Caco-2 (cell line): Measurements from ENCODE around the gene ANKRD9. TPM values are rescaled to one million over a fixed set of nuclear protein-coding genes. Genes with fewer than 3 reads are reported as not detected.

Source experiments
- BruUV-seq: library from RNA; stranded (reverse); fragments of 400-500 nt; replicated peaks from 2 replicates; lab custom pipeline; 2021; lab: Mats Ljungman, UMichigan
- CTCF ChIA-PET: fragments of 300-600 bp; sonication (Branson Sonifier 250); formaldehyde crosslinking; loops from one replicate; lab custom pipeline; 2022; ENCODE audit warnings: antibody characterized with exemption; lab: Charles Lee
- POLR2A ChIA-PET: fragments of 300-600 bp; sonication (Branson Sonifier 250); formaldehyde crosslinking; loops from one replicate; lab custom pipeline; 2022; ENCODE audit warnings: antibody characterized with exemption; lab: Charles Lee
- DNase-seq, 2 experiments: peaks; one replicate each; pipeline versions ENCODE4 v3.0.0 to v3.0.0-alpha.2; 2020 to 2022
- H3K27me3 ChIP-seq: replicated peaks from 2 replicates; pipeline ENCODE4 v1.6.0; 2011; ENCODE audit warnings: low read length; ENCODE audit not compliant: control insufficient read depth, insufficient read depth
- H3K36me3 ChIP-seq: 2 replicates; pipeline ENCODE4 v1.5.1; 2011; ENCODE audit warnings: low read length; ENCODE audit not compliant: control insufficient read depth, insufficient read depth
- H3K4me1 ChIP-seq: fragments of 250-450 bp; sonication (Bioruptor Pico); 2 replicates; pipeline ENCODE4 v1.5.1; 2020; ENCODE audit warnings: mild to moderate bottlenecking
- H3K4me3 ChIP-seq: 2 replicates; pipeline ENCODE4 v1.5.1; 2011; ENCODE audit warnings: low read depth, mild to moderate bottlenecking, control low read depth, low read length
- H3K9me3 ChIP-seq: fragments of 250-450 bp; sonication (Bioruptor Pico); 2 replicates; pipeline ENCODE4 v1.5.1; 2020; ENCODE audit warnings: mild to moderate bottlenecking, moderate library complexity
- H3K27ac Mint-ChIP-seq: one replicate; pipeline ENCODE4 v1.8.0; 2022; ENCODE audit warnings: mixed read lengths; ENCODE audit not compliant: unreplicated experiment
- H3K27me3 Mint-ChIP-seq: one replicate; pipeline ENCODE4 v1.8.0; 2022; ENCODE audit warnings: mixed read lengths; ENCODE audit not compliant: insufficient read depth, unreplicated experiment
- H3K36me3 Mint-ChIP-seq: one replicate; pipeline ENCODE4 v1.8.0; 2022; ENCODE audit warnings: mild to moderate bottlenecking, mixed read lengths; ENCODE audit not compliant: insufficient read depth, unreplicated experiment
- H3K4me1 Mint-ChIP-seq: one replicate; pipeline ENCODE4 v1.8.0; 2022; ENCODE audit warnings: low read depth, mixed read lengths; ENCODE audit not compliant: unreplicated experiment
- H3K4me3 Mint-ChIP-seq: one replicate; pipeline ENCODE4 v1.8.0; 2022; ENCODE audit warnings: mild to moderate bottlenecking, moderate library complexity, mixed read lengths; ENCODE audit not compliant: unreplicated experiment
- H3K9me3 Mint-ChIP-seq: one replicate; pipeline ENCODE4 v1.8.0; 2022; ENCODE audit warnings: mixed read lengths; ENCODE audit not compliant: unreplicated experiment
- CTCF ChIP-seq, 2 experiments: fragments of 200-600 bp in 1 of 2; IDR thresholded peaks; 1 replicate in 1 of 2; 2 replicates in 1 of 2; pipeline versions ENCODE4 v1.5.1 to v1.8.0; 2011 to 2022; ENCODE audit warnings: antibody characterized with exemption in 1 of 2, control low read depth in 1 of 2, inconsistent platforms in 1 of 2, low read depth in 1 of 2, low read length in 1 of 2, mild to moderate bottlenecking in 1 of 2, moderate library complexity in 1 of 2; ENCODE audit not compliant: insufficient read depth in 1 of 2, severe bottlenecking in 1 of 2, unreplicated experiment in 1 of 2
- intact Hi-C: fragments of 100-400 bp; cut with micrococcal nuclease; formaldehyde crosslinking; loops from one replicate; pipeline ENCODE4 v1.10.0; 2022; ENCODE audit not compliant: unreplicated experiment
- total RNA-seq: library from RNA; stranded (reverse); gene quantifications from 2 replicates; pipeline ENCODE4 v1.2.3, GENCODE V29; 2022

Gene ANKRD9
- total RNA-seq, 1 experiment from 2014 or later = 15.0 TPM

- Histone ChIP-seq H3K36me3 (no peaks in the 10 kb centered on the region), H3K27me3 (no peaks in the 10 kb centered on the region), H3K9me3 (no peaks in the 10 kb centered on the region), H3K4me1 (peaks cover 3% of the 10 kb centered on the region; the same call in 1 of the 2 replicates), H3K4me3 (no peak overlapping the region)
- intact Hi-C loops = no loop called here
- ChIA-PET CTCF (no interaction called here), POLR2A (no interaction called here)
- Mint-ChIP-seq H3K9me3 (peaks cover 10% of the 10 kb centered on the region), H3K27me3 (no peaks in the 10 kb centered on the region), H3K4me3 (no peak overlapping the region), H3K36me3 (peaks cover 6% of the 10 kb centered on the region), H3K4me1 (peaks cover 7% of the 10 kb centered on the region), H3K27ac (no peak overlapping the region)
- no peak for DNase-seq
- BruUV-seq = no TSS peak
- TF ChIP-seq CTCF (IDR thresholded peaks at IDR 0.05; ENCODE audit: insufficient read depth in 1 of 2, low read depth in 1 of 2, low read length in 1 of 2, severe bottlenecking in 1 of 2, unreplicated experiment in 1 of 2) = no peak
Observed at GRCh38 chr14:102486513-102487203, 22.9 kb downstream of the ANKRD9 start.

- Mint-ChIP-seq H3K4me3 (no peak overlapping the region), H3K27me3 (no peaks in the 10 kb centered on the region), H3K36me3 (peaks cover 6% of the 10 kb centered on the region), H3K9me3 (peaks cover 10% of the 10 kb centered on the region), H3K4me1 (peaks cover 7% of the 10 kb centered on the region), H3K27ac (no peak overlapping the region)
- DNase-seq = no peak
- CTCF ChIA-PET = no interaction called here
- intact Hi-C loops = no loop called here
- Histone ChIP-seq H3K9me3 (no peaks in the 10 kb centered on the region), H3K4me3 (no peak overlapping the region), H3K4me1 (peaks cover 3% of the 10 kb centered on the region; the same call in 1 of the 2 replicates), H3K27me3 (no peaks in the 10 kb centered on the region), H3K36me3 (no peaks in the 10 kb centered on the region)
- POLR2A ChIA-PET = no interaction called here
- TF ChIP-seq CTCF (IDR thresholded peaks at IDR 0.05; ENCODE audit: insufficient read depth in 1 of 2, low read depth in 1 of 2, low read length in 1 of 2, severe bottlenecking in 1 of 2, unreplicated experiment in 1 of 2) = no peak
- BruUV-seq = no TSS peak
Observed at GRCh38 chr14:102485693-102486512, 23.7 kb downstream of the ANKRD9 start.

GRCh38 chr14:102484316-102484715 is 25.3 kb downstream of the ANKRD9 start:
- Histone ChIP-seq H3K36me3 (no peaks in the 10 kb centered on the region), H3K4me3 (no peak overlapping the region), H3K4me1 (peaks cover 3% of the 10 kb centered on the region; the same call in 1 of the 2 replicates), H3K27me3 (no peaks in the 10 kb centered on the region), H3K9me3 (no peaks in the 10 kb centered on the region)
- CTCF ChIA-PET = interaction anchor here (0.6 kb wide), 1 partner anchor 24 kb away, joined by 3 read pairs; no protein-coding TSS in a partner anchor
- no TSS peak for BruUV-seq
- intact Hi-C loops = no loop called here
- DNase-seq = no peak
- H3K36me3 Mint-ChIP-seq = peaks cover 6% of the 10 kb centered on the region
- no peak overlapping the region for H3K4me3 Mint-ChIP-seq
- H3K27me3 Mint-ChIP-seq = no peaks in the 10 kb centered on the region
- peaks cover 7% of the 10 kb centered on the region for H3K4me1 Mint-ChIP-seq
- no peak for TF ChIP-seq CTCF (IDR thresholded peaks at IDR 0.05; ENCODE audit: insufficient read depth in 1 of 2, low read depth in 1 of 2, low read length in 1 of 2, severe bottlenecking in 1 of 2, unreplicated experiment in 1 of 2)
- POLR2A ChIA-PET = no interaction called here
- H3K27ac Mint-ChIP-seq = no peak overlapping the region
- peaks cover 10% of the 10 kb centered on the region for H3K9me3 Mint-ChIP-seq
